Measurements from ENCODE around the gene PTK7.
"Not testable (repeated sequence)": the region's sequence is repeated elsewhere in the genome, so short reads cannot be mapped to it uniquely, and the experiment has no call there.

Gene PTK7

DNA sequence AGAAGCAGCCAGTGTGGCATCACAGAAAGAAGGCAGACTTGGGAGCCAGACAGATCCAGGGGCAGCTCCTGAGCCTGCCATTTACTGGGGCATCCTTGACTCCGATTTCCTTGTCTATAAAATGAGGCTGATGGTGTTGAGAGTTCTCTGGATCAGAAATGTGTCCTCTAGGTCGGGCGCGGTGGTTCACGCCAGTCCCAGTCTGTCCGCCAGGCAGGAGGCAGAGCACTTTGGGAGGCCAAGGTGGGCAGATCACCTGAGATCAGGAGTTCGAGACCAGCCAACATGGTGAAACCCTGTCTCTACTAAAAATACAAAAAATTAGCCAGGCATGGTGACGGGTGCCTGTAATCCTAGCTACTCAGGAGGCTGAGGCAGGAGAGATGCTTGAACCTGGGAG is 41.4 kb downstream of the PTK7 start:
- not testable (repeated sequence) for DNase-seq (ENCODE audit: extremely low read depth in 1 of 2, low read depth in 1 of 2)

DNA sequence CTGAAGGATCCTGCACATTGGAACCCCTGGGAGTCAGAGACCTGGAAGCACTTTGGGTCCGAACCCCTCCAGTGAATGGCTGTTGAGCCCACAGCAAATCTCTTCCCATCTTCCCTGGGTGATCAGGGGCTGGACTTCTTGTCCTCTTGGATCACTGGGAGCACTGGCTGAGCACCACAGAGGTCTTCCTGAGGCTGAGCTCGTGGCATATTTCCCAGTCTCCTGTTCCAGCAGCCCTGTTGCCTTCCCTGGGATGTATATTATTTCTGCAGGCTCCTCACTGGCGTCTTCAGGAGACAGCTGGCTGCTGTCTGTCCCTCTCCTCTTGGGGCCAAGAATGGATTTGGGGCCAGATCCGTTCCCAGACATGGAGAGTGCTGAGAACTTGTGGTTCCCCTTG is 43.4 kb downstream of the PTK7 start:
- no peak for DNase-seq (ENCODE audit: extremely low read depth in 1 of 2, low read depth in 1 of 2)

DNA sequence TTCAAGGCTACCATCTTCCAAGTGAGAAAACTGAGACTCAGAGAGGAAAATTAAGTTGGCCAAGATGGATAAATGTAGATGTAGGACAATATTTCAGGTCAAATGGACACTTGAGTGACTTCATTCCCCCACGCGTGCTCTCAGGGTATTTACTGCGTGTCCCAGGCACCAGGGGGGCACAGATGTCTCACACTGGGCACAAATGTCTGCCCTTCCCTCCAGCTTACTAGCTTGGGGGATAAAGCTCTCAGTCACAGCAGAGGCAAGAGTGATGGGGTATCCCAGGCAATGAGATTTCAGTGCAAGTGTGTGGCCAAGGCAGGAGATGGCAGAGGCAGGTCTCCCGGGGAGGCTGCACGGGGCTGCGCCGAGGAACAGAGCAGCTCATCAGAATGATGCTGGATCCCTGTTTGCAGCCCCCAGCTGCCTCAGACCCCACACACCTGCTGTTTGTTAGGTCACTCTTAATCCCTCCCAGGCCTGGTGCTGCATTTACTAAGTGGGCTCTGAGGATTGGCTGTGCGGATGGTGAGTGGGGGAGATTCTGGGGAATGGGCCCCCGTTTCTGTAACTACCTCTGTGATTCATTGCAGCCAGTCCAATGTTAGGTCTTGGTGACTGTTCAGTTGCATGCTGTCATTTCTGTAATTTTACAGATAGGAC is 44.1 kb downstream of the PTK7 start:
- DNase-seq (ENCODE audit: extremely low read depth in 1 of 2, low read depth in 1 of 2) = no peak

DNA sequence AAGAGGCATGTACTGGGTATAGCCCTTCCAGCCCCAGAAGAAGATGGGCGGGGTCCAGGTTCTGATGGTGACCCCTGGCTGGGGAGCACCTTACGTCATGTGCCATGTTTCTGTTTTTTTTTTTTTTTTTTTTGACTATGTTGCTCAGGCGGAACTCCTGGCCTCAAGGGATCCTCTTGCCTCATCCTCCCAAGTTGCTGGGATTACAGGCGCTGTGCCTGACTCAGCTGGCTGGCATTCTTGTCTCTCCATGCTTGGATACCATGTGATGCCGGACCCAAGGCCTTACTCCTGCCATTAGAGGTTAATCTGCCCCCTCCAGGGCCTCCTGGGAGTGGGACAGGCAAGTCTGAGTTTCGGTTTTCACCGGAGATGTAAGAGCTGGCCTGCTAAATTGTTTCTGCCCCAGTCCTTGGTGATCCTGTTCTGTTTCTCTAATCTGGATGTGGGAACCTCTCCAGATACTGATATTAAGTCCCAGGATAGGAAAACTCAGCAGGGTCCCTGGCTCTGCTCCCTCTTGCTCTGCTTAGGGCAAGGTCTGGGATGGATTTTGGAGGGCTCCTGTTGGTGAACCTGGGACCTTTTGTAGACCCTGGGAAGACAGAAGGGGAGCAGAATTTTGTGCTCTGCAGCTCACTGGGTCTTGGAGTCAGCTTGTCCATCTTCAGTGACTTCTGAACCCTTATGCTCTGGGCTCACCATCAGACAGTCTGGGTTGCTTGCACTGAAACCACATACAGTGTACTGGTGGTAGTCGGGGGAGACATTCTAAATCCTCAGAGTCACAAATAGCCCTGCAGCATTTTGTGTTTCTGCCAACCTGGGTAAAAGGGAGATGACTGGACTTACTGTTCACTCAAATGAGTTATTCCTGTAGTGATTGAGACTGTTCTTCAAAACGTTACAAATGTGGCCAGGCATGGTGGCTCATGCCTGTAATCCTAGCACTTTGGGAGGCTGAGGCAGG is 45.1 kb downstream of the PTK7 start:
- DNase-seq (ENCODE audit: extremely low read depth in 1 of 2, low read depth in 1 of 2) = no peak

DNA sequence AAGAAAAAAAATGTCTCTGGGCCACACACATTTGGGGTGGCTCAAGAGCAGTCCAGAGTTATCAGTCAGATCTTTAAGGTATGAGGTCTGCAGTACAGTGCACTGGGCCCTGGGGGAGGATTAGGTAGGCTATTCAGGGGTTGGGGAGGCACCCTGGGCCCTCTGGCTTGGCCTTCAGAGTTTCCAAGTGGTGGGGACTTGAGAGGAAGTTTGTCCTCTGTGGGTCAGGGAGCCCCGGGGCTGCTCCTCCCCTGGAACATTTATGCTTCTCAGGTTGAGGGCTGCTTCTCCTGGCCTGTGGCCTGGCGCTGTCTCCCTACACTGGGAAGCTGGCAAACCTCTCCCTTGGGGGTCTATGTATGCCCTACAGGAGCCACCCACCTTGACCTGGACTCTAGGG is 46.0 kb downstream of the PTK7 start:
- no peak for DNase-seq (ENCODE audit: extremely low read depth in 1 of 2, low read depth in 1 of 2)

DNA sequence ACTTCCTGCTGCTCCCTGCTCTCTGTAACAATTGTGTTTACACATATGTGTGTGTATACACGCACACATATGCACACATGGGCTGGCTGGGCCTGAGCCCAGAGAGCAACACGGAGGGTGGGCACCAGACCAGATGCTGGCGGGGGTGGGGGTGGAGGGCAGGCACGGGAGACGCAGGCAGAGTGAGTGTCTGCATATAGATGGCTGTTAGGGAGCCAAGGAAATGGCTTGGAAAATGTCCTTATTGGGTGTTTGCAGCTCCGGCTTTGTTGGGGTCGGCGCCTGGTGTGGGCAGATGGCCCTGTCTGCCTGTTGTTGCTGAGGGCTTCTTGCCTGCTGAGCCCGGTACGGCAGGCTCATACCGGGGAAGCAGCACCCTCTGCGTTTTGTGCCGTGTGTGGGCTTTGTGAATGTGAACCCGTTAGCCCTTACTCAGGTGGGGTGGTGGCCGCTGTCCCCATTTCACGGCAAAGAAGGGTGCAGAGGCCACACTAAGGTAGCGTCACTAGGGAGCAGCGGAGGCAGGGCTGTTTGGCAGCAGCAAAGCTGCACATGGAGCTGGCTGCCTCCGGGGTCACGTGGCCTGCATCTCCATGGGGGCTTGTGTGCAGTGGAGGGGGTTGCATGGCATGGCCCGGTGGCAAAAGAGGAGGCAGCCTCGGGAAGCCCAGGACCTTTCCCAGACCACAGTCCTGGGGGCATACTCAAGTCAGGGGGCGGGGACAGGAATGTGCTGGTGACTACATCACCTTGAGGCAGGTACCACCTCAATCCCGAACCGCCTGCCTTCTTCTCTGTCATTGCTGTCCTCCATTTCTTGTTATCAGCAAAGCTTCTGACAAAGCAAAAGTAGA is 47.6 kb downstream of the PTK7 start:
- DNase-seq (ENCODE audit: extremely low read depth in 1 of 2, low read depth in 1 of 2) = no peak

DNA sequence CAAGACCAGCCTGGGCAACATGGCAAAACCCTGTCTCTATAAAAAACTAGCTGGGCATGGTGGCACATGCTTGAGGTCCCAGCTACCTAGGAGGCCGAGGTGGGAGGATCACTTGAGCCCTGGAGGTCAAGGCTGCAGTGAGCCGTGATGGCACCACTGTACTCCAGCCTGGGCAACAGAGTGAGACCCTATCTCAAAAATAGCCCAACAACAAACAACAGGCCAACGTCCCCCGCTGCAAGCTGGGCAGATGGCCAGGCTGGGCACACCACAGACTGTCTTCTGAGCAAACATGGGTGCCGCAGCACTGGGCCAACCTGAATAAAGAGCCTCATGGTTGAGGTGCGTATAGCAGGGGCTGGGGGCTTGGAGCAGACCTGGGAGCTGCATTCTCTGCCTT is 48.4 kb downstream of the PTK7 start:
- no peak for DNase-seq (ENCODE audit: extremely low read depth in 1 of 2, low read depth in 1 of 2)

DNA sequence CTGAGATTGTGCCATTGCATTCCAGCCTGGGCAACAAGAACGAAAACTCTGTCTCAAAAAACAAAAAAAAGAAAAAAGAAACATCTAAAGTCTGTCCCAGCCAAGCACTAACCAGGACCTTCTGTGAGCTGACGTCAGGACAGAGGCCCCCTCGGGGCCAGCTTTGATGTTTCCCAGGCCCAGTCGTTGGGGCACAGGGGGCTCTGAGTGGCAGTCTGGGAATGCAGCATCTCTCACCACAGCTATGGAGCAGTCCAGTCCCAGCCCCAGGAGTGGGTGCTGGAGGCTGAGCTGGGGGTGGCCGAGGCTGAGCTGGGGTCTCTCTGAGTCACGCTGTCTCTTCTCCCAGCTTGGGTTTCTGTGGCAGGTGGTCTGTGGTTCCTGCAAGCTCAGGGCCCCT is 49.0 kb downstream of the PTK7 start:
- no peak for DNase-seq (ENCODE audit: extremely low read depth in 1 of 2, low read depth in 1 of 2)

DNA sequence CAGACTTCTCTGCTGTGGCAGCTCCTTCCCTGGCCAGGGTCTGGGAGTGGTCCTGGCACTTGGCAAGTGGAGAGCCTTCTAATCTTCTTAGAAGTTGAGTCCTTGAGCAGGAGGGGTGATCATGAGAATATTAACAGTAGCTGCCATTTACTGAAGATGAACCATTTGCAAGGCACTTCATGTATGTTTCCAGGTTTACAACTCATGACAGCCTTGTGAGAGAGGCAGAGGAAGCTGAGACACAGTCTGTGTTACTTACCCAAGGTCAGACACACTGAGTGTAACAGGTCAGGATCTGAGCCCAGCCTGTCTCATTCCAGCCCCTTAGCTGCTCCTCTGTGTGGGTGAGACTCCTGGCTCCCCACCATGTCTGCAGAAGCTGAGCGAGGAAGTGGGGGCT is 49.4 kb downstream of the PTK7 start:
- no peak for DNase-seq (ENCODE audit: extremely low read depth in 1 of 2, low read depth in 1 of 2)

DNA sequence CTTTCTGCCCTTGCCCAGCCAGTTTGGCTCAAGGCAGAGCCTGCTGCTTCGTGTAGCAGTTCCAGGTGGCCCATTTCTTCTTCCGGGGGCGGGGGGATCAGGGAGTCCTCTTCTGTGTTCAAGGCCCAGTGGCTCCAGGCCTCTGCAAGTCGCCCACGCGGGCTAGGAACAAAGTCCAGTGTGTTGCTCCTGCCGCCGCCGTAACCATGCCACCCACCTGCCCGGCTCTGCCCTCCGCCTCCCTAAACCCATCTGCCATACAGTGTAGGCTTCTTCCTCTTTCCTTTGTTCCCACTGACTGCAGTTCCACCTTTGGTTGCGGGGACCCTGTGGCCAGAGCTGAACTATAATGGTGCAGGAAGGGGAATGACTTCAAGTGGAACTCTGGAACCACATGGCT is 51.1 kb downstream of the PTK7 start:
- no peak for DNase-seq (ENCODE audit: extremely low read depth in 1 of 2, low read depth in 1 of 2)

DNA sequence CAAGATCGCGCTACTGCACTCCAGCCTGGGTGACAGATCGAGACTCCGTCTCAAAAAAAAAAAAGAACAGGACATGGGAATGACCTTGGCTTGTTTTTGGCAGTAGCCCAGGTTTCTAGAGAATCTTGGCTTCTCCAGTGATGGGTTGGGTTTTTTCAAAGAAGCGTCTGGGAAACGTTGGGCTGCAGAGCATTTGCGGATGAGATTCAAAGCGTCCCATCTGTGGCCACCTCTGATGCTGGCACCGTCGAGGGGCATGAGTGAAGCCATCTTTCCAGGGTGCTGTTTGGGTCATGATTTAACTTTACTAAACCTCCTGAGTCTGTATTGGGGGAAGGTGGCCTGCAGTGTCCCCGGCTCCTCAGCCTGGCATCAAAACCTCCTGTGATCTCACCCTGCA is 51.8 kb downstream of the PTK7 start:
- DNase-seq (ENCODE audit: extremely low read depth in 1 of 2, low read depth in 1 of 2) = no peak

DNA sequence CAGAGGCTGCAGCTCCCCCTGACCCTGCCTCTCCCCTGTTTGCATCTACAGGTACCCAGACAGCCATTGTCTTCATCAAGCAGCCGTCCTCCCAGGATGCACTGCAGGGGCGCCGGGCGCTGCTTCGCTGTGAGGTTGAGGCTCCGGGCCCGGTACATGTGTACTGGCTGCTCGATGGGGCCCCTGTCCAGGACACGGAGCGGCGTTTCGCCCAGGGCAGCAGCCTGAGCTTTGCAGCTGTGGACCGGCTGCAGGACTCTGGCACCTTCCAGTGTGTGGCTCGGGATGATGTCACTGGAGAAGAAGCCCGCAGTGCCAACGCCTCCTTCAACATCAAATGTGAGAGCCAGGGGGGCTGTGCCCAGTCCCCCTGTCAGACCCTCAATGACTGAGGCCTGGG is 52.8 kb downstream of the PTK7 start:
- DNase-seq (ENCODE audit: extremely low read depth in 1 of 2, low read depth in 1 of 2) = no peak

DNA sequence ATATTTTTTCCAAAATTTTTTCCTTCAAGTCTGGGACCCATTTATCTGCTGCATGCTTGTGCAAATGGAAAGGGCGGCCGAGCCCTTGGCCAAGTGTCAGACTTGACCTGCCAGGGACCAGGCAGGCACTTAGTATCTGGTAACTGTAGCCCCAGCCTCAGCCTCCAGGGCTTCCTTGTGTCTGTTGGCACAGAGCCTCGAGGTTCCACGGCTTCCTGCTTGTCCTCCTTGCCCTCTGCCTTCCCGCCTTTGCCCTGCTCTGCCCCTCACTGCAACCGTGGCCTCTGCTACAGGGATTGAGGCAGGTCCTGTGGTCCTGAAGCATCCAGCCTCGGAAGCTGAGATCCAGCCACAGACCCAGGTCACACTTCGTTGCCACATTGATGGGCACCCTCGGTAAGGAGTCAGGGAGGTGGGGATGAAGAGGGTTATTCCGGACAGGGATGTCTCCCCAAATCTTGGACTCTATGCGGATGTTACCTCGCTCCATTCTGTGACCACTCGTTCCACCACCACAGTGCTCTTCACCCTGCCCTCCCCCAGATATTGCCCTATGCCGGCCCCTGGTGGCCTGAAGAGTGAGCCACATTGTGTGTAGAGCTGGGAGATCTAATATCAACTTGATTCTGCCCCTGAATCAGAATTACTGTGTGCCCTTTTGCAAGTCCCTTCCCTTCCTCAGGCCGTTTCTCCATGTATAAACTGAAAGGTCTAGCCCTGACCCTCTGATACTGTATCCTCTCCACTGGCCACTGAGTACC is 53.5 kb downstream of the PTK7 start:
- no peak for DNase-seq (ENCODE audit: extremely low read depth in 1 of 2, low read depth in 1 of 2)

DNA sequence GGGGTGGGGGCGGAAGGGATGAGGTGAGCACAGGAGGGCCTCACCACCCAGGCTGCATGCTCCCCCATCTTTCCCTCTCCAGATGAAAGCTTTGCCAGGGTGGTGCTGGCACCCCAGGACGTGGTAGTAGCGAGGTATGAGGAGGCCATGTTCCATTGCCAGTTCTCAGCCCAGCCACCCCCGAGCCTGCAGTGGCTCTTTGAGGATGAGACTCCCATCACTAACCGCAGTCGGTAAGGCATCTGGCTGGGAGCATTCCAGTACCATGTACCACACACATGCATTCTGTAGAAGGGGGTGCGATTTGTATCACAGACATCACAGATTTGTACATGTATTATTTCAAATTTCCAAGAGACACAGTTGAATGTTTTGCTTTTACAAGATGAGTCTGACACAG is 54.3 kb downstream of the PTK7 start:
- DNase-seq (ENCODE audit: extremely low read depth in 1 of 2, low read depth in 1 of 2) = no peak

DNA sequence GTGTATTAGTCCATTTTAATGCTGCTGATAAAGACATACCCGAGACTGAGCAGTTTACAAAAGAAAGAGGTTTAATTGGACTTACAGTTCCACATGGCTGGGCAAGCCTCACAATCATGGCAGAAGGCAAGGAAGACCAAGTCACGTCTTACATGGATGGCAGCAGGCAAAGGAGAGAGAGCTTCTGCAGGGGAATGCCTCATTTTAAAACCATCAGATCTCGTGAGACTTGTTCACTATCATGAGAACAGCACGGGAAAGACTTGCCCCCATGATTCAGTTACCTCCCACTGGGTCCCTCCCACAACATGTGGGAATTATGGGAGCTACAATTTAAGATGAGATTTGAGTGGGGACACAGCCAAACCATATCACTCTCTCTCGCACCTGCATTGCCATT is 55.3 kb downstream of the PTK7 start:
- DNase-seq (ENCODE audit: extremely low read depth in 1 of 2, low read depth in 1 of 2) = not testable (repeated sequence)

DNA sequence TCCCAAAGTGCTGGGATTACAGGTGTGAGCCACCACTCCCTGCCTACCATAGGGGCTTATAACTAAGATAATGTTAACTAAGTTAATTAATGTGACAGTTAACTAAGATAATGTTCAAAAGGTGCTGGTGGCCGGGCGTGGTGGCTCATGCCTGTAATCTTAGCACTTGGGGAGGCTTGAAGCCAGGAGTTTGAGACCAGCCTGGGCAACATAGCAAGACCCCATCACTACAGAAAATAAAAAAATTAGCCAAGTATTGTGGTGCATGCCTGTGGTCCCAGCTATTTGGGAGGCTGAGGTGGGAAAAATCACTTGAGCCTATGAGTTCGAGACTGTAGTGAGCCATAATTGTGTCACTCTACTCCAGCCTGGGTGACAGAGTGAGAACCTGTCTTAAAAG is 62.2 kb downstream of the PTK7 start:
- no peak for DNase-seq (ENCODE audit: extremely low read depth in 1 of 2, low read depth in 1 of 2)

DNA sequence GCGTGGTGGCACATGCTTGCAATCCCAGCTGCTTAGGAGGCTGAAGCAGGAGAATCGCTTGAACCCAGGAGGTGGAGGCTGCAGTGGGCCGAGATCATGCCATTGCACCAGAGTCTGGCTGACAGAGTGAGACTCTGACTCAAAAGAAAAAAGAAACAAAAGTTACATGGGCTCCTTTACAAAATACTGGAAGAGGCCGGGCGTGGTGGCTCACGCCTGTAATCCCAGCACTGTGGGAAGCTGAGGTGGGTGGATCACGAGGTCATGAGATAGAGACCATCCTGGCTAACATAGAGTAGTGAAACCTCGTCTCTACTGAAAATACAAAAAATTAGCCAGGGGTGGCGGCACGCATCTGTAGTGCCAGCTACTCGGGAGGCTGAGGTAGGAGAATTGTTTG is 63.9 kb downstream of the PTK7 start:
- not testable (repeated sequence) for DNase-seq (ENCODE audit: extremely low read depth in 1 of 2, low read depth in 1 of 2)

DNA sequence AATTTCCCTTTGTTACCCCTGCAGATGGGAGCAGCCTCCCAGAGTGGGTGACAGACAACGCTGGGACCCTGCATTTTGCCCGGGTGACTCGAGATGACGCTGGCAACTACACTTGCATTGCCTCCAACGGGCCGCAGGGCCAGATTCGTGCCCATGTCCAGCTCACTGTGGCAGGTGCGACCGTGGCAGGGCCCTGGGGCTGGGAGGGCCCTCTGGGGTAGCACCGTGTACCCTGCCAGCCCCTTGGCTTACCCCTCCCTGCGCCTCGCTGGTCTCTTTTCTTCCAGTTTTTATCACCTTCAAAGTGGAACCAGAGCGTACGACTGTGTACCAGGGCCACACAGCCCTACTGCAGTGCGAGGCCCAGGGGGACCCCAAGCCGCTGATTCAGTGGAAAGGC is 65.5 kb downstream of the PTK7 start:
- no peak for DNase-seq (ENCODE audit: extremely low read depth in 1 of 2, low read depth in 1 of 2)

DNA sequence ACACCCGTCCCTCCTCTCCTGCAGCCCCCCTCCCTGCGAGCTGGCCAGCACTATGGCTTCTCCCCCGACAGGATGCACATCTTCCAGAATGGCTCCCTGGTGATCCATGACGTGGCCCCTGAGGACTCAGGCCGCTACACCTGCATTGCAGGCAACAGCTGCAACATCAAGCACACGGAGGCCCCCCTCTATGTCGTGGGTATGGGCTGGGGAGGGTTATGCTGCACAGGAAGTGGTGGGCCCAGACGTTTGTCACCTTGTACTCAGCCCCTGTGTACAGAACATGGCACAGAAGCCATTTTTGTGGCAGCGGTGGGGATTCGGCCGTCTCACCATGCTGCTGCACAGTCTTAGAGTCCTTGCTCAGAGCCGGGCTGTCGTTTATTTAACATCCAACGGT is 66.0 kb downstream of the PTK7 start:
- DNase-seq (ENCODE audit: extremely low read depth in 1 of 2, low read depth in 1 of 2) = peak in 1 of 2 donors; percentile 7

DNA sequence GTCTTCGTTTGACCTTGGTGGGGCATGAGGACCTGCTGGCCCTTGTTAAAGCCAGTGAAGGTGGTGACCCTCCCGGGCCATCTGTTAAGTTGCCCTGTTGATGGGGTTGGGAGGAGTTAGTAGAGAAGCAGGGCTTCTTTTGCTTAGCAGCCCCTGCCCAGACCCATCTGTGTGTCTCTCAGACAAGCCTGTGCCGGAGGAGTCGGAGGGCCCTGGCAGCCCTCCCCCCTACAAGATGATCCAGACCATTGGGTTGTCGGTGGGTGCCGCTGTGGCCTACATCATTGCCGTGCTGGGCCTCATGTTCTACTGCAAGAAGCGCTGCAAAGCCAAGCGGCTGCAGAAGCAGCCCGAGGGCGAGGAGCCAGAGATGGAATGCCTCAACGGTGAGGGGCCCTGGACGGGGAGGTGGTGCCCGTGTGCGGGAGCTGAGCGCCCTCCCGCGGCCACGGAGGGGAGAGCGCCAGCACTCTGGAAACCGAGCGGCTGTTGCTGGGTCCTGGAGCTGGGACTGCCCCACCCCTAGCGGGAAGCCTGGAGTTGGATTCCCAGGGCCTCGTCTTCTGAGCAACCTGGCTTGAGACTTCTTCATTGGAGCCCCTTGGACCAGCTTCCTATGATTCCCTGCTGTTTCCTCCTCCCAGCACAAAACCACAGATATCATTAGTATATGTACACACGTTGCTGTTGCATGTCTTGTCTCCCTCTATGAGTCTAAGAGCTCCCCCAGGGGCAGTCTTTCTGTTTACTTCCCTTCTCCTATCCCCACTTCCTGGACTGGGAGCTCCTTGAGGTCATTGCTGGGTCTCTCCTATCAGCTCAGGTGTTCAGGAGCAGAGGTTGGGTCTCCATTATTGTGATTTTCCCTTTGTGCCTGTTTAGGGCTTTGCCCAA is 67.4 kb downstream of the PTK7 start:
- DNase-seq (ENCODE audit: extremely low read depth in 1 of 2, low read depth in 1 of 2) = peak; percentile 49 to 57
